ENCODE measurements around the gene NAA35.

Gene NAA35

DNA sequence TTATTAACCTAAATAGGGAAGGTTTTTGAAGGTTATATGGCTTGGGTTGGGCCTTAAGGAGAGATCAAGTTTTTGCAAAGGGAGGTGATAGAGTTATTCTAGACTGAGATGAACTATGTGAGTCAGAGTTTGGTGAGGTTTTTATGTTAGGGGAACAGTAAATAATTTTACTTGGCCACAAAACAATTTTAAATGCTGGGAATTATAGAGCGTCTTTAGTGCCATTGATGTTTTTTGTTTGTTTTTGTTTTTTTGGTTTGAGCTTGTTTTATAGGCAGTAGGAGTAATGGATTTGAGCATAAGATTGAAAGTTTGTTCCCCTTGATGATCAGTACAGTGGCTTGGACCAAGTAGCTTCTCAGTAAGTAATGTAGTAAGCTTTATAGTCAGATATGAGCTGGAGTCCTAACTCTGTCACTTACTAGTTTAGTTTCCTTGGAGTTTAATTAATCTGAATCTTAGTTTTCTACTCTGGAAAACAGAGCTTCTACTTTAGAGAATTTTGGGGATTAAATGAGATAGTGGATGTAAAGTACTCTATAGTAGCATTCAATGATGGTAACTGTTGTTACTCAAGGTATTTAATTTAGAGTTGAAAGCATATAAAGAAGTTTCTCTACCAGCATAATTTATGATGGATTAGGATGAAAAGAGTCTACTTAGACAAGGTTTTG is 2.9 kb downstream of the NAA35 start:
- Histone ChIP-seq H3K27me3 (ENCODE audit: control insufficient read depth in 1 of 2, insufficient read depth in 2 of 2, low read length in 2 of 2) (no peaks in the 10 kb centered on the region), H3K9me3 (ENCODE audit: control insufficient read depth in 1 of 2, low read length in 2 of 2) (no peaks in the 10 kb centered on the region), H3K27ac (ENCODE audit: low read depth, low read length) (no peak overlapping the region), H3K4me1 (ENCODE audit: control insufficient read depth in 1 of 2, insufficient read depth in 2 of 2, low read length in 2 of 2) (peaks cover 19 to 24% of the 10 kb centered on the region in 2 donors), H3K36me3 (ENCODE audit: control insufficient read depth in 1 of 2, insufficient read depth in 2 of 2, low read length in 2 of 2) (peaks cover 13 to 29% of the 10 kb centered on the region in 2 donors), H3K9ac (ENCODE audit: low read depth in 1 of 2, low read length in 2 of 2) (no peak overlapping the region), H3K4me3 (ENCODE audit: low read depth in 1 of 2, low read length in 2 of 2) (no peak overlapping the region)

DNA sequence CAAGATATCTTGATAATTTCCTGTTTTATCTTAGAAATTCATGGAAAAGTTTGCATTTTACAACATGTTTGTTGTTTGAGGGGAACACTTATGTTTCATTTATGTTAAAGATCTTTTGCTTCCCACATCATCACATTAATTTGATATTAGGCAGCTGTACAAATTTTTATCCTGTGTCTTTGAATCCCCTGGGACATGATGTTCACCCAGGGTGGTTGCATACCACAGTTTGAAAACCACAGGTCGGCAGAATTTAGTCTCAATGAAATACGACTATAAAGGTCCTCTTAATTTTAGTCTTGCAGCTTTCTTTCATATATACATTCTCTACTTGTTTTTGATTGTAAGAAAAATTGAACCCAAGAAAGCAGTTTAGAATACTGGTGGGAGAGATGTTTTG is 3.7 kb downstream of the NAA35 start:
- Histone ChIP-seq H3K4me3 (ENCODE audit: low read depth in 1 of 2, low read length in 2 of 2) (no peak overlapping the region), H3K9me3 (ENCODE audit: control insufficient read depth in 1 of 2, low read length in 2 of 2) (no peaks in the 10 kb centered on the region), H3K36me3 (ENCODE audit: control insufficient read depth in 1 of 2, insufficient read depth in 2 of 2, low read length in 2 of 2) (peaks cover 13 to 30% of the 10 kb centered on the region in 2 donors), H3K4me1 (ENCODE audit: control insufficient read depth in 1 of 2, insufficient read depth in 2 of 2, low read length in 2 of 2) (peaks cover 19 to 28% of the 10 kb centered on the region in 2 donors), H3K27me3 (ENCODE audit: control insufficient read depth in 1 of 2, insufficient read depth in 2 of 2, low read length in 2 of 2) (no peaks in the 10 kb centered on the region), H3K27ac (ENCODE audit: low read depth, low read length) (no peak overlapping the region), H3K9ac (ENCODE audit: low read depth in 1 of 2, low read length in 2 of 2) (no peak overlapping the region)

DNA sequence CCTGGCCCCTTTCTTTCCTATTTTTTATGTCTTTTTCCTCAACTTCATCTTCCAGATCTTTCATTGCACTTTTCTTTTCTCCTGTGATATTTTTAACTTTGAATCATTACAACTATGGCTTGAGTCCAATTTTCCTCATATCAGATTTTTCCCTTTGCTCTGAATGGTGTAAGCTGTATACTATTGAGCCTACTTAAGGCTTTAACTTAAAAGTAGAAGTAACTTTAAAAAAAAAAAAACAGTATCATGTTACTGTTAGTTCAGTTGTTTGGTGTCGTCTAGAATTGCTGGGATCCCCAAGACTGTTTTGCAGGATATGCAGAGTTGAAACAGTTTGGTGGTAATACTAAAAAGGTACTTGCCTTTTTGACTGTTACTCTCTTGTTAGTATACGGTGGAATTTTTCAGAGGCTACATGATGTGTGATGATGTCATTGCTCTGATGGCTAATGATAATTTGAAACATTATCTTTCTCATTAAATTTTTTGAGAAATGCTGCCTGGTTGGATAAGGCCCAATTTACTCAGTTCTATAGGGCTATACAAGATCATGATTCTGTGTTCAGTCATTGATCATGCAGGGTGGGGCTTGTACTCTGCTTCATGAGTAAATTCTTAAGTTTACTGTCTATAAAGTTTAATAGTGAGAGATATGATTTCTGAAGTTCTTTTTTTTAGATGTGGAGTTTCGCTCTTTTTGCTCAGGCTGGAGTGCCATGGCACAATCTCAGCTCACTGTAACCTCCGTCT is 8.8 kb downstream of the NAA35 start:
- H3K36me3 ChIP-seq (ENCODE audit: control insufficient read depth in 1 of 2, insufficient read depth in 2 of 2, low read length in 2 of 2), result peaks cover 7 to 33% of the 10 kb centered on the region in 2 donors
- H3K27me3 ChIP-seq (ENCODE audit: control insufficient read depth in 1 of 2, insufficient read depth in 2 of 2, low read length in 2 of 2), result no peaks in the 10 kb centered on the region
- peaks cover 0 to 9% of the 10 kb centered on the region in 2 donors for H3K4me1 ChIP-seq (ENCODE audit: control insufficient read depth in 1 of 2, insufficient read depth in 2 of 2, low read length in 2 of 2)
- H3K9ac ChIP-seq (ENCODE audit: low read depth in 1 of 2, low read length in 2 of 2), result no peak overlapping the region
- no peak overlapping the region for H3K27ac ChIP-seq (ENCODE audit: low read depth, low read length)
- H3K9me3 ChIP-seq (ENCODE audit: control insufficient read depth in 1 of 2, low read length in 2 of 2), result no peaks in the 10 kb centered on the region
- no peak overlapping the region for H3K4me3 ChIP-seq (ENCODE audit: low read depth in 1 of 2, low read length in 2 of 2)

DNA sequence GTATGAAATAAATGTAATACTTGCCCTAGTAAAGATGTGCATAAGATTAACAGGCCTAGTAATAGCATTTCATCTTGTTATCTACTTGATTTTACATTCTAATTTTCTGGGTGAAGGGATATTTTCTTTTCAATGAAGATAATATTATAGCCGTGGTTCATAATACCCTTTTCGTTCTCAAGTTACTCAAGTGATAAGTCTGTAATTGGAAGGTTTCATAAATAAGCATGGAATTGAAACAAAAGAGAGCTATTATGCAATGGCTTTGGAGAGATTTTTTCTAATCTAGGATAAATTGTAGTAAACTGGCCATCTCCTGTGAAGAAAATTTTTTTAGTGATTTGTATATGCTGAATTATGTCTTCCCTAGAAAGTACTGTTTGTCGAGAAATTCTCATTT is 19.0 kb downstream of the NAA35 start:
- peaks cover 3% of the 10 kb centered on the region in 2 donors for H3K4me1 ChIP-seq (ENCODE audit: control insufficient read depth in 1 of 2, insufficient read depth in 2 of 2, low read length in 2 of 2)
- no peak overlapping the region for H3K27ac ChIP-seq (ENCODE audit: low read depth, low read length)
- H3K4me3 ChIP-seq (ENCODE audit: low read depth in 1 of 2, low read length in 2 of 2), result no peak overlapping the region
- H3K9ac ChIP-seq (ENCODE audit: low read depth in 1 of 2, low read length in 2 of 2), result no peak overlapping the region
- H3K9me3 ChIP-seq (ENCODE audit: control insufficient read depth in 1 of 2, low read length in 2 of 2), result no peaks in the 10 kb centered on the region
- peaks cover 11 to 21% of the 10 kb centered on the region in 2 donors for H3K36me3 ChIP-seq (ENCODE audit: control insufficient read depth in 1 of 2, insufficient read depth in 2 of 2, low read length in 2 of 2)
- H3K27me3 ChIP-seq (ENCODE audit: control insufficient read depth in 1 of 2, insufficient read depth in 2 of 2, low read length in 2 of 2), result no peaks in the 10 kb centered on the region

DNA sequence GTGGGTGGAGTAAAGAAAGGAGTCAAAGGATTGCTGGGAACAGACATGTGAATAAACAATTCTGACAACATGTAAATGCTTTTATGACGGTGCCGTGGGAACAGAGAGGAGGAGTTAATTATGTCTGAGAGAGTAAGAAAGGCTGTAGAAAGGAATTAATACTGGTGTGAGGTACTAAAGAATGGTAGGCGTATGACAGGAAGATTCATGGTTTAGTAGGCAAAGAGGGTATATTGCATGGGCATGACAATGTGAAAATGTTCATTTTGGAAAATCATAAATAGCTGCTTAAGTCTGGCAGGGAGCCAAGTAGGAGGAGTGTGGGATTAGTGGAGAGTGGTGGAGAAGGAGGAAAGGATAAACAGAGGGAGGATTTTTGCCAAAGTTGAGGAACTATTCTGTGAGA is 19.7 kb downstream of the NAA35 start:
- Histone ChIP-seq H3K4me3 (ENCODE audit: low read depth in 1 of 2, low read length in 2 of 2) (no peak overlapping the region), H3K9me3 (ENCODE audit: control insufficient read depth in 1 of 2, low read length in 2 of 2) (no peaks in the 10 kb centered on the region), H3K4me1 (ENCODE audit: control insufficient read depth in 1 of 2, insufficient read depth in 2 of 2, low read length in 2 of 2) (peaks cover 3% of the 10 kb centered on the region in 2 donors), H3K27ac (ENCODE audit: low read depth, low read length) (no peak overlapping the region), H3K27me3 (ENCODE audit: control insufficient read depth in 1 of 2, insufficient read depth in 2 of 2, low read length in 2 of 2) (no peaks in the 10 kb centered on the region), H3K9ac (ENCODE audit: low read depth in 1 of 2, low read length in 2 of 2) (no peak overlapping the region), H3K36me3 (ENCODE audit: control insufficient read depth in 1 of 2, insufficient read depth in 2 of 2, low read length in 2 of 2) (peaks cover 17 to 26% of the 10 kb centered on the region in 2 donors)

DNA sequence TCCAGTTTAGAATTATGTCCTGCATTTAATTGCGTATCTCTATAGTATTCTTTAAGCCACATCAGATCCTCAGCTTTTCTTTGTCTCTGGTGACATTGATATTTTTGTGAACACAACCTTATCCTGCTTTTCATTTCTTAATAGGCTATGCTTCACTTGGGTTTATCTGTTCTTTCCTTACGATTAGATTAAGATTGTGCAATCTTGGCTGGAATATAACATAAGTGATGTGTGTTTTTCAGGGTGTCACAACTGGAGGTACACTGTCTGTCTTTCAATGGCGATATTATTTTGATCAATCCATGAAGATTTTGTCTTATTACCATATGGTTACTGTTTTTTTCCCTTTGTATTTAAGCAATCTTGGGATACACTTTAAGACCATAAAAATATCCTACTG is 23.6 kb downstream of the NAA35 start:
- Histone ChIP-seq H3K4me1 (ENCODE audit: control insufficient read depth in 1 of 2, insufficient read depth in 2 of 2, low read length in 2 of 2) (peaks cover 3% of the 10 kb centered on the region in 2 donors), H3K36me3 (ENCODE audit: control insufficient read depth in 1 of 2, insufficient read depth in 2 of 2, low read length in 2 of 2) (peaks cover 18 to 40% of the 10 kb centered on the region in 2 donors), H3K9me3 (ENCODE audit: control insufficient read depth in 1 of 2, low read length in 2 of 2) (no peaks in the 10 kb centered on the region)

DNA sequence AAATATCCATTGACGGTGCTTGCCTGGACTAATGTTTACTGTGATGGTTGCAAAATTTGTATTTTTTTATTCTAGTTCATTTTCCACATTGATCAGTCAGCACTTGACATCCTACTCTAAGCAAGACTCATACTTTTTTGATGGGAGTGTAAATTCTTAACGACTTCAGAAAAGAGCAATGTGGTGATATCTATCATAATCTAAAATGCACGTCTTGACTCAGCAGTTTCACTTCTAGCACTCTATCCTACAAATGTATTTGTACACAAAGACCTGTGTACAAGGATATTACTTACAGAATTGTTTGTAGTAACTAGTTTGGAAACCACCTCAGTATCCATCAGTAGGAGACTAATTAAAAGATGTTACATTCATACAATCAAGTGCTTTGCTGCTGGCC is 24.0 kb downstream of the NAA35 start:
- Histone ChIP-seq H3K4me1 (ENCODE audit: control insufficient read depth in 1 of 2, insufficient read depth in 2 of 2, low read length in 2 of 2) (peaks cover 3% of the 10 kb centered on the region in 2 donors), H3K9me3 (ENCODE audit: control insufficient read depth in 1 of 2, low read length in 2 of 2) (no peaks in the 10 kb centered on the region), H3K27me3 (ENCODE audit: control insufficient read depth in 1 of 2, insufficient read depth in 2 of 2, low read length in 2 of 2) (no peaks in the 10 kb centered on the region), H3K36me3 (ENCODE audit: control insufficient read depth in 1 of 2, insufficient read depth in 2 of 2, low read length in 2 of 2) (peaks cover 18 to 44% of the 10 kb centered on the region in 2 donors), H3K27ac (ENCODE audit: low read depth, low read length) (no peak overlapping the region), H3K4me3 (ENCODE audit: low read depth in 1 of 2, low read length in 2 of 2) (no peak overlapping the region), H3K9ac (ENCODE audit: low read depth in 1 of 2, low read length in 2 of 2) (no peak overlapping the region)

More for the DNA sequence above, 23.6 kb downstream of the NAA35 start:
- H3K27me3 ChIP-seq (ENCODE audit: control insufficient read depth in 1 of 2, insufficient read depth in 2 of 2, low read length in 2 of 2), result no peaks in the 10 kb centered on the region
- H3K27ac ChIP-seq (ENCODE audit: low read depth, low read length), result no peak overlapping the region
- H3K9ac ChIP-seq (ENCODE audit: low read depth in 1 of 2, low read length in 2 of 2), result no peak overlapping the region
- no peak overlapping the region for H3K4me3 ChIP-seq (ENCODE audit: low read depth in 1 of 2, low read length in 2 of 2)

DNA sequence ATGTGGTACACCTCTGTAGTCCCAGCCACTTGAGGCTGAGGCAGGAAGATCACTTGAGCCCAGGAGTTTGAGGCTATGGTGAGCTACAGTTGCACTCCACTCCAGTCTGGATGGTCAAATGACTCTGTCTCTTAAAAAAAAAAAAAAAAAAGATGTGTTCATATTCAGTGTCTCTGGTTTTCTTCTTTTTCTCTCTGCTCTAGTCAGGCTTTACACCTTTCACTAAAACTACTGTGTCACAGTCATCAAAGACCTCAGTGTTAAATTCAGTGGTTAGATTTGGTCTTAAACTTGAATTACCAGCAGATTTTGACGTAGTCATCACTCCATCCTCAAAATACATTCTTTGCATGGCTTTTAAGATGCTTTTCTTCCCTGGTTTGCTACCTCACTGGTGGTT is 28.8 kb downstream of the NAA35 start:
- H3K27ac ChIP-seq (ENCODE audit: low read depth, low read length), result no peak overlapping the region
- no peak overlapping the region for H3K4me3 ChIP-seq (ENCODE audit: low read depth in 1 of 2, low read length in 2 of 2)
- no peaks in the 10 kb centered on the region for H3K4me1 ChIP-seq (ENCODE audit: control insufficient read depth in 1 of 2, insufficient read depth in 2 of 2, low read length in 2 of 2)
- no peak overlapping the region for H3K9ac ChIP-seq (ENCODE audit: low read depth in 1 of 2, low read length in 2 of 2)
- H3K27me3 ChIP-seq (ENCODE audit: control insufficient read depth in 1 of 2, insufficient read depth in 2 of 2, low read length in 2 of 2), result no peaks in the 10 kb centered on the region
- no peaks in the 10 kb centered on the region for H3K9me3 ChIP-seq (ENCODE audit: control insufficient read depth in 1 of 2, low read length in 2 of 2)
- peaks cover 11 to 53% of the 10 kb centered on the region in 2 donors for H3K36me3 ChIP-seq (ENCODE audit: control insufficient read depth in 1 of 2, insufficient read depth in 2 of 2, low read length in 2 of 2)

DNA sequence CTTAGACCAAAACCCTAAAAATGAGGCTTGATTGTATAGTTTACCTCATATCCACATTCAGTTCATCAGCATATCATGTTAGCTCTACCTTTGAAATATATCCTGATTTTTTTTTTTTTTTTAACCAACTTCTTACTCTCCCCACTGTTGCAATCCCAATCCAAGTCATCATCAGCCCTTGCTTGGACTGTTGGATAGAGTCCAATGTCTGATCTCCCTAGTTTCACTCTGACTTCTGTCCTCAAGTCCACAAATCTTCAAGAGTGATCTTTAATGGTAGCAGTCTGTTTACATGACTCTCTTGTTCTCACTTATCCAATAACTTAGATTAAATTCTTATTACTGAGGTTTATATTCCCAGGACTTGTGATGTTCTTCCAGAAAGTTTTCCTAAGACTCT is 30.8 kb downstream of the NAA35 start:
- Histone ChIP-seq H3K9me3 (ENCODE audit: control insufficient read depth in 1 of 2, low read length in 2 of 2) (no peaks in the 10 kb centered on the region), H3K9ac (ENCODE audit: low read depth in 1 of 2, low read length in 2 of 2) (no peak overlapping the region), H3K4me1 (ENCODE audit: control insufficient read depth in 1 of 2, insufficient read depth in 2 of 2, low read length in 2 of 2) (no peaks in the 10 kb centered on the region), H3K27me3 (ENCODE audit: control insufficient read depth in 1 of 2, insufficient read depth in 2 of 2, low read length in 2 of 2) (no peaks in the 10 kb centered on the region), H3K36me3 (ENCODE audit: control insufficient read depth in 1 of 2, insufficient read depth in 2 of 2, low read length in 2 of 2) (peaks cover 4 to 45% of the 10 kb centered on the region in 2 donors), H3K4me3 (ENCODE audit: low read depth in 1 of 2, low read length in 2 of 2) (no peak overlapping the region), H3K27ac (ENCODE audit: low read depth, low read length) (no peak overlapping the region)

DNA sequence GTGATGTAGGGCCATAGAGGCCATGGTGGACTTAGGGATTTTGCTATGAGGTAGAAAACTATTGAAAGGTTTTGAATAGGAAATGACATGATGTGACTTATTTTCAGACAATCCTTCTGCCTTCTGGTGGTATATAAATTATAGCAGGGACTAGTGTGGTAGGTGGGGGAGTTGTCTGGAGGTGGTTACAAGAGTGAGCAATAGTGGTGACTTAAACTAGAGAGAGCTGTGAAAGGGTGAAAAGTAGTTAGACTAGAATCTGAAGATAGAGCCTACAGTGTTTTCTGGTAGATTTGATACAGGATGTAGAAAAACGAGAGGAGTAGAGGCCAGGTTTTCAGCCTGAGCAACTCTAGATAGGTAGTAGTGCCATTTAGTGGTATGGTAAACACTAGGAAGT is 32.3 kb downstream of the NAA35 start:
- H3K4me3 ChIP-seq (ENCODE audit: low read depth in 1 of 2, low read length in 2 of 2), result no peak overlapping the region
- H3K27ac ChIP-seq (ENCODE audit: low read depth, low read length), result no peak overlapping the region
- no peaks in the 10 kb centered on the region for H3K9me3 ChIP-seq (ENCODE audit: control insufficient read depth in 1 of 2, low read length in 2 of 2)
- H3K27me3 ChIP-seq (ENCODE audit: control insufficient read depth in 1 of 2, insufficient read depth in 2 of 2, low read length in 2 of 2), result no peaks in the 10 kb centered on the region
- H3K36me3 ChIP-seq (ENCODE audit: control insufficient read depth in 1 of 2, insufficient read depth in 2 of 2, low read length in 2 of 2), result peaks cover 7 to 50% of the 10 kb centered on the region in 2 donors
- no peaks in the 10 kb centered on the region for H3K4me1 ChIP-seq (ENCODE audit: control insufficient read depth in 1 of 2, insufficient read depth in 2 of 2, low read length in 2 of 2)
- H3K9ac ChIP-seq (ENCODE audit: low read depth in 1 of 2, low read length in 2 of 2), result no peak overlapping the region

Measured in duodenal mucosa (tissue), 2 donors.